ENCODE measurements around the gene RAC2.

The RAC2 gene

GRCh38 chr22:37275134-37275533 lies 31.1 kb upstream of the RAC2 start:
- FAIRE-seq = no peak

DNA sequence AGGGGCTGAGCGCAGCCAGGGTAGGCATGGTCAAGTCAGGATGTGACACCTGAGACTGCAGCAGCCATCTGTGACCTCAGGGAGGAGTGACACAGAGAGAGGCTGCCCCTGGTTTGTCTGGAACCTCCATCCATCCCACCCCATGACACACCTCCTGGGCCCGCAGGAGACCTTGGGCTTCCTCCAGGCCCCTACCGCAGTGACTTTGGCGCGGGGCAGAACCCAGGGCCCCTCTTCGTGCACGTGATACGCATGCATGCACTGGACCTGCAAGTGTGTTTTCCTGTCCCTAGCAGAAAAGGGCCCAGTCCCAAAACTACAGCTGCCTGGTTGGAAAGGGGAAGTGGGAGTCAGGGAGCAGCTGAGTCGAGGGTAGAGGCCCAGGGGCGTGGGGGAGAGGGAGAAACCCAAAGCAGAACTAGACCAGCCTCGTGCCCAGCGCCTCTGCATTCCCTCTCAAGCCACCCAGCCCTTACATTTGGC lies 30.4 kb upstream of the RAC2 start:
- no peak for FAIRE-seq

- FAIRE-seq = no peak
Measured at GRCh38 chr22:37273846-37274225, 29.8 kb upstream of the RAC2 start.

DNA sequence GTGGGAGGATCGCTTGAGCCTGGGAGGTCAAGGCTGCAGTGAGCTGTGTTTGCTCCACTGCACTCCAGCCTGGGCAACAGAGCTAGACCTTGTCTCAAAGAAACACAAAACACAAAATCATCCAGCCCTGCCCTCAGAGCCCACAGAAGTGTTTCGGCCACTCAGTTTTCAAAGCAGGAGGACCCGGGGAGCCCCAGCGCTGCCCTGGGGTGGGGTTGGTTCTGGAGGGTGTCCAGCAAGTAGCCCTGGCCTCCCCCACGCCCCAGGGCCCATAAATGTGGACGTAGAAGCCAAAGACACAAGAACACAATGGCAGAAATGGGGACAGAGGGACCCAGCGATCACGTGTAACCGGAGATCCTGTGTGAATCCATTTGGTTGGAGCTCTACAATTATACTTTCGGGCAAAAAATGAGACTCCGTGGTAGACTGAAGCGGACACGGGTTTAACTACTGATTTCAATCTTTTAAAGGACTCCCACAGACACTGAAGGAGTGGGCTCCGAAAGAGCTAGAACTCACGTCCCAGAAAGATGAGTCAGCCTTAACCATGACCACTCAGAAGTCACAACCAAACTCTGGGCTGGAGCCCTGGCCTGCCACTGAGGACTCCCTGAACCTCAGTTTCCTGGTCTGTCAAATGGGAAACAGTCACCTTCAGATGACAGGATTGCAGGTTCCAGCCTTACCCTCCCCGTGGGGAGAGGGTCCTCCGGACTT lies 29.2 kb upstream of the RAC2 start:
- no peak for FAIRE-seq

GRCh38 chr22:37270928-37271650 lies 27.0 kb upstream of the RAC2 start:
- no peak for FAIRE-seq

GRCh38 chr22:37269936-37270678 lies 26.0 kb upstream of the RAC2 start:
- FAIRE-seq = no peak

DNA sequence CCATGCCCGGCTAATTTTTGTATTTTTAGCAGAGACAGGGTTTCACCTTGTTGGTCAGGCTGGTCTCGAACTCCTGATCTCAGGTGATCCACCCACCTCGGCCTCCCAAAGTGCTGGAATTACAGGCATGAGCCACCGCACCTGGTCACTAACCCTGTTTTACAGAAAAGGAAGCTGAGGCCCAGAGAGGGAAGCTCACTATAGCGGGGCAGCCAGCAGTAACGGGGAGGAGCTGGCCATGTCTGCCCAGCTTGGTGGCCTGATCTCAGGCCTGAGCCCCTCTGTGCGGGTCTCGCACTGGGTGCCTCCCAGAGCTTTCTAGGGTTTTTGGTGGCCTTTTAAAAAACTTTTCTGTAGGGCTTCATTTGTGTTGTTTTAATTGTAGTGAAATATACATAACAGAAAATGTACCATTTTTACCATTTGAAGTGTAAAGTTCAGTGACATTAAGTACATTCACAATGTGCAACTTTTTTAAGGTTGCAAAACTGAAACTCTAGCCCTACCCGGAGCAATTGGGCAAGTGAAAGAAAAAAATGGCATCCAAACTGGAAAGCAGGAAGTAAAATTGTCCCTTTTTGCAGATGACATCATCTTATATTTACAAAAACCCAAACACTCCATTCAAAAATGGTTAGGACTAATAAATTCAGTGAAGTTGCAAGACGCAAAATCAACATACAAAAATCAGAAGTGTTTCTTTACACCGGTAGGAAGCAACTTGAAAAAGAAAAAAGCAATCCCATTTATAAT lies 23.8 kb upstream of the RAC2 start:
- no peak for FAIRE-seq

DNA sequence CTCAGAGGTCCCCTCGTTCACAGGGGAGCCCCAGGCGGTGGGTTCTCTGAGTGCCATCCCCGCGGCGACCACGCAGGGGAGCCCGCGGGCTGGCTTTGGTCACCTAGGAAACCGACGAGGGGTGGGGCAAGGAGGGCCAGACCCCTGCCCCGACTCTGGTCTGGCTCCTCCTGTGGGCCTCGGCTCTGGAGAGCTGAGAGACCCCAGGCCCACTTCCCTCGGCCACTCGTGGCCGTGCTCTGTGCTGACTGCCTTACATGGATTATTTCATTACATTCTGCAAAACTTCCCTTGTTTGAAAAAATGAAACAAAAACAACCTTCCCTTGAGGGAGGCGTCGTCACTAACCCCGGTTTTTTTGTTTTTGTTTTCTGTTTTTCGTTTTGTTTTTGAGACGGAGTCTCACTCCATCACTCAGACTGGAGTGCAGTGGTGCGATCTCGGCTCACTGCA lies 23.1 kb upstream of the RAC2 start:
- FAIRE-seq = no peak

DNA sequence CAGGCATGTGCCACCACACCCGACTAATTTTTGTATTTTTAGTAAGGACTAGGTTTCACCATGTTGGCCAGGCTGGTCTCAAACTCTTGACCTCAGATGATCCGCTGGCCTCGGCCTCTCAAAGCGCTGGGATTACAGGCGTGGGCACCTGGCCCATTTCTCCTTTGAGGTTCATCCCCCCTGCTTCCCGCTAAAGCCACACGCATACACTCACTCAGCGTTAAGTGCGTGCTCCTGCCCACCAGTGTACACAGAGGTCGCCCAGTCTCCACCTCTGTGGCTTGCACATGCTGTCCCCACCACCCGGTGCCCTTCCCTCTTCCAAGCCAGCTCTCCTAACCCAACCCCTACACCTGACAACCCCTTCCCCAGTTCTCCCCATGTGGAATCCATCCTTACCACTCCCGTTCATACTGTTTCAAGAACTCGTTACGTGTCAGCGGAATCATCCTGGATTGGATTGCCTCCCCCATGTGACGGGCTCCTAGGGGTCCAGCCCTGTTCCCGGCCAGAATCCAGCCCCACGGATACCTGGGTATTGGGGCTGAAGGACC lies 22.6 kb upstream of the RAC2 start:
- no peak for FAIRE-seq

DNA sequence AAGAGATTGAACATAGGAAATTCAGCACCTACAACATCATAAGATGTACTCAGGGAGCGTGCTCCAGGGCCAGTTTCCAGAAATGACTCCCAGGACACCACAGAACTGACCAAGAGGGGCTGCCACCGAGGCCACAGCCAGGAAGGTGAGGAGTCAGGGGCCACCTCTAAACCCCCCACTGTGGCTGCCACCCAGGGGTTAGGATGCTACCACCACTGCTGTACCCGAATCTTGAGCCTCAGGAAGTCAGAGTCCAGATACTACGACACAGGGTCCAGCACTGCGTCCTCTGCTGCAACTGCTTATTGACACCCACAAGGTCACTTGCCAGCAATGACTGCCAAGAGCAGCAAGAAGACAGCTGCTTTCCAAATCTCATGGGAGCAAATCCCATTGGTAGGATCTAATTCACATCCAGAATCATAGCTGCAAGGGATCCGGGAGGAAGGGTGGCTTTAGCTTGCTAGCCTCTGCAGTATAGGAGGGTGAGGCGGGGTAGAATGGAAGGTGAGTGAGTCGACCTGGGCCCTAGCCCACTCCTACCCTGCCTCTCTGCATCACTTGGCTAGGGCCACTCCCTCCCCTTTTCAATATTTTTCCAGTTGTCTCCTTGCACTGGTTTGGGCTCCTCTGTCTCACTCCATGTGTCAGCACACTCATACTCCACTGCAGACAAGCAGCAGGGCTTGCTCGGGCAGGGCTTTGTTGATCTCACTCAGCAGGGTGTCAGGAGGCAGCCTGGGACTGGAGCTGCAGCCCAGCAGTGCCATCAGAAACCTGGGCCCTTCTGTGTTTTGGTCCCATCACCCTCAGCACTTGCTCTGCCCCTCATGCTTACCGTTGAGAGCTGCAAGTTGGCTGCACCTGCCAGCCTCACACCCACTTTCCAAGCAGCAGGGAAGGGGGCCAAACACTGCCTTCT lies 20.2 kb upstream of the RAC2 start:
- FAIRE-seq = no peak

GRCh38 chr22:37262346-37262745 lies 18.3 kb upstream of the RAC2 start:
- no peak for FAIRE-seq

DNA sequence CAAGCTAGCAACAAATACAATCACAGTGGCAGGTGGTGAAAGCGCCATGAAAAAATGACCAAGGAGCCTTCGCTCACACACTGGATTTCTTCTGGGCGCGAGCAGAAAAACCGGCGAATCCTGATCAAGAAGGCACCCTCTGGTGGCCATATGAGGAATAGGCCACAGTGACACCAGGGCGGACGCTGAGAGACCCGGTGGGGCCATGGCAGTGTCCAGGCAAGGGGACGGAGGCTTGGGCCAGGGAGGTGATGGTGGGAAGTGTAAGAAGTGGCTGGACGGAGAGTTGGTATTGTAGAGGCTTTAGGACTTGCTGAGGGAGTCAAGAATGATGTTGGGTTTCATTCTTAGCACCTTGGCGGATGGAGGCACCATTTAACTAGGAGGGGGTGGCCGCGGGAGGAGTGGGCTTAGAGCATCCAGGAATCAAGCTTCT lies 16.9 kb upstream of the RAC2 start:
- no peak for FAIRE-seq

DNA sequence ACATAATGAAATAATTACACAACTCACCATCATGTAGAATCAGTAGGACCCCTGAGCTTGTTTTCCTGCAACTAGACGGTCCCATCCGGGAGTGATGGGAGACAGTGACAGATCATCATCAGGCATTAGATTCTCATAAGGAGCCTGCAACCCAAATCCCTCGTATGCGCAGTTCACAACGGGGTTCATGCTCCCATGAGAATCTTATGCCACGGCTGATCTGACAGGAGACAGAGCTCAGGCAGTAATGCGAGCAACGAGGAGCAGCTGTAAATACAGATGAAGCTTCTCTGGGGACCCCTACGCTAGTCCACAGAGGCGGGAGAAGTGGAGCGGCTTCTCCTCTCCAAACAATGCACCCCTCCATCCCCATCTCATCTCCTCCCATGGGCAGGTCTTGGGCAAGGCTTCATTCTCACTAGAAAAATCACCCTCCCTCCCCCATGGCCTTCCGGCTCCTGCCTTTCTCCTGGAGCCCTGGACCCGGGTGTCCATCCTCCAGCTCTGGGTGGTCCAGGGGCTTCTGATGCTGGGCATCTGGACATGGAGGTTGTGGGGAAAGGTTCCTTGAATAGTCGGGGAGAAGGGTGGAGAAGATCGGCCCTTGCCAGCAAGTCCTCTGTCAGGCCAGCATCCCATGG lies 16.2 kb upstream of the RAC2 start:
- no peak for FAIRE-seq

- FAIRE-seq = no peak
Measured at GRCh38 chr22:37259540-37260029, 15.5 kb upstream of the RAC2 start.

DNA sequence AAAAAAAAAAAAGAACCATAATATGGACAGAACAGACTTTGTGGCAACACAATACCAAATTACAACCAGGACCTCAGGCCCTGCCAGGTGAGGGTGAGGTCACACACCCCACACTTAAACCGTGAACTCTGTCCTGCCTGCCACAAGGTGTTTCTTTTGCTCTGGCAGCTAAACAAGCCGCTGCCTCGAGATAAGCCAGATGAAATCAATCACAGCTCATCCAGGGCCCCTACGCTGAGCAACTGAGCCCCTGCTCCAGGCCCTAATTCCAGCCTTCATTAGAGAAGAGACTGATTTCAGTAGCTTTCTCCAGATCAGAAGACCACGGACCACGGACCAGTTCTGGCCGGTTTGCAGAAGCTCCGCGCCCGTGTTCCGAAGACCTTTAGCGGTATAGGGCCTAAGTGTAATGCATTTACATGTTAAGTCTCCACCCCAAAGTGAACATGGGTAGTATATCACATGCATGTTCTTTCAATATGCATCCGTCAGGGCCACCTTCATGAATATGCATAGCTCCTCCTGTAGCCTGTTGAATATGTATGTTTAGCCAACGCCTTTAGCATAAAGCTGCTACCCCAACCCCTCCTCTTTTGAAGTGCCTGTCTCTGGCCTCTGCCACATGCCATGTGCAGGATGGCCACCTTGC lies 14.8 kb upstream of the RAC2 start:
- FAIRE-seq = no peak

GRCh38 chr22:37258005-37258752 lies 14.1 kb upstream of the RAC2 start:
- no peak for FAIRE-seq

DNA sequence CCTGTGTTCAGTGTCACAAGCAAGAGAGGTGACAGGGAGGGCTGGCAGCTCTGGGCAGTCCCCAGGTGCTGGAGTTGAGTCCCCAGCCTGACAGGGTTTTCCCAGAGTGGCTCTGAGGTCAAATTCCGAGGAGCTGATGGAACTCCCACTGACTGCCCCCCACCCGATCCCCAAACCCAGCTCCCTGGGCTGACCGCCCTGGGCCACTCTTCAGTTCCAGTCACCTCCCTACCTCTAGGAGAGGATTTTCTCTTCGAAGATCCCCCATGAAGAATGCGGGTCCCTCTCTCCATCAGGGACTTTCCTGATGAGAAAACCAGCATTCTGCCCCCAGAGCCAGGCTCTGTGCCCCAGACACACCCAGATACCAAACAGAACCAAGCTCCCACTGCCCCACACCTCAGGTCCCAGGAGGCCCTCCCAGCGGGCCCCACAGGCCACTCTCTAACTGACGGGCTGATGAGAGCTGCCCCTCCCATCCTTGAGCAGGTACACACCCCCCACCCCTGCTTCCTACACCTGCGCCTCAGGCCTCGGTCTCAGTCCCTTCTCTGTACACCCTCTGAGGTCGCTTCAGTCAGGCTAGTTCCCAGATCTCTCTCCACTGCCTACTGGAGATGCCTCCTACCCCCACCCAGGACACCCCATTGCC lies 12.1 kb upstream of the RAC2 start:
- FAIRE-seq = no peak

GRCh38 chr22:37255558-37256006 lies 11.5 kb upstream of the RAC2 start:
- no peak for FAIRE-seq

- FAIRE-seq = no peak
Measured at GRCh38 chr22:37254867-37255233, 10.8 kb upstream of the RAC2 start.

All from colon (tissue), 2 donors.